Right renal pelvis (tissue), 4 donors: ENCODE measurements around the gene EFCAB5. TPM values are rescaled to one million over a fixed set of nuclear protein-coding genes. Genes with fewer than 3 reads are reported as not detected.
A peak's percentile ranks its signal among the peaks of the same experiment; 100 is the strongest.
"Not testable (repeated sequence)": the region's sequence is repeated elsewhere in the genome, so short reads cannot be mapped to it uniquely, and the experiment has no call there.

Experiments used
- DNase-seq, 4 donors: peaks; one replicate each; pipeline ENCODE4 v3.0.0-alpha.2; 2013; ENCODE audit warnings: low read depth in 4 of 4, low spot score in 3 of 4, missing footprints in 1 of 4
- polyA plus RNA-seq, 4 donors: library from polyadenylated mRNA; unstranded; fragments of 120-200 nt; gene quantifications; one replicate each; pipeline ENCODE4 v1.2.1, GENCODE V29; 2013; ENCODE audit not compliant: insufficient read length in 4 of 4

Gene EFCAB5
- polyA plus RNA-seq: 1 to 10 TPM; 1.8 to 3.7 (median 2.2) TPM

DNA sequence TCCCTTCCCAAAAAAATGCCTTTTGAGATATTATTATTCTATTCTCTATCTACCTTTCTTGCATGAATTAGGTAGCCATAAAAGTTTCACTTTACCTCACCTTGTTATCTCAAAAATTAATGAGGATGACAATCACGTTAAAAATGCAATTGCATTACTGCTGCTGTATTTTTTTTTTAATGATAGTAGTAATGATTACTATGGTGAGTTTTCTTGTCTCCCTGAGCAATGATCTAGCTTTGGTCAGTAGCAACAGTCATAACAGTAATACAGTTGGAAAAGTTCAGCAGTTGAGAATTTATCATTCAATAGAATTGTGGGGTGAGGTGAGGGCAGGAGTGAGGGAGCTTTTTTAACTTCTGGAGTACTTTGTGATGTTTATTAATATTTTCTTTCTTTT, at the start of gene EFCAB5:
EFCAB5 (plus strand) TSS at position 301 of the 400 bp plus-strand sequence. CDS start 163 bp downstream, outside the sequence.
- DNase-seq: no peak

DNA sequence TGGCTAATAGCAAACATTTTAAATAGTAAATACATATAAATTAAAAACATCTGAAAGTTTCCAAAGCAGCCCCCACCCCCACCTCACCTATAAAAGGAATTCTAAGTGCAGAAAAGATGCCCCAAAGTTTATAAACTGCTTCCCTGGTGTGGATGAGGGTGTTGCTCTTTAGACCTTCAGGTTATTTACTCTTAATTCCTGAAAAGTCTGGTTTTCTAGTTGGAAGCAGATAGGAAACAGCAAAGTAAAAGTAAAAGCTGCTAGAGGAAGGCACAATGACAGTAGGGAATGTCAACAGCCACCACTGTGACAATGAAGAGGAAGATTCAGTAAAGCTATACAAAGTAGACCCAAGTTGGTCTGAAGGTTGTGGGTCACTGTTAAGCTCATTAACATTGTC, 49.2 kb upstream of the EFCAB5 start:
- no peak for DNase-seq

DNA sequence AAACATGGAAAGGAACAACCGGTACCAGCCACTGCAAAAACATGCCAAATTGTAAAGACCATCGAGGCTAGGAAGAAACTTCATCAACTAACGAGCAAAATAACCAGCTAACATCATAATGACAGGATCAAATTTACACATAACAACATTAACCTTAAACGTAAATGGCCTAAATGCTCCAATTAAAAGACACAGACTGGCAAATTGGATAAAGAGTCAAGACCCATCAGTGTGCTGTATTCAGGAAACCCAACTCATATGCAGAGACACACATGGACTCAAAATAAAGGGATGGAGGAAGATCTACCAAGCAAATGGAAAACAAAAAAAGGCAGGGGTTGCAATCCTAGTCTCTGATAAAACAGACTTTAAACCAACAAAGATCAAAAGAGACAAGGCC, 44.3 kb upstream of the EFCAB5 start:
- not testable (repeated sequence) for DNase-seq

DNA sequence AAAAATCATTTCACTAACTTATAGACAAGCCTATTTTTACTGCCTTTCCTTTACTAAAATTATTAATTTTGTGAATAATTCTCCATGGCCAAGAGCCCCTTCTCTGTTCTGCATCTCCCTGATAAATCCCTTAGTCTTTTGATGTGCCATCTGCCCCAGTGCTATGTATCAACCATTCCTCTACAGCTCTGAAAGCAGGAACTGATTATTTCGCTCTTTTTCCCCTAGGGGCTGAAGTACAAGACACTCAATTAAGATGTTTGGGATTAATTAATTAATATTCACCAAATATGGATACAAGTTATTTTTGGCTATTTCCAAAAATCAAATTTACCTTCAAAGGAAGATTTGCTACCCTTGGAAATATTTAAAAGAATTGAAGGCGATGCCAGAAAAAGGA, 38.0 kb upstream of the EFCAB5 start:
- no peak for DNase-seq

GRCh38 chr17:29905086-29905878, 36.2 kb upstream of the EFCAB5 start:
- DNase-seq: no peak

GRCh38 chr17:29905879-29906167, 35.6 kb upstream of the EFCAB5 start:
- DNase-seq: no peak

- DNase-seq: no peak
Measured at GRCh38 chr17:29906969-29907368, 34.5 kb upstream of the EFCAB5 start.

DNA sequence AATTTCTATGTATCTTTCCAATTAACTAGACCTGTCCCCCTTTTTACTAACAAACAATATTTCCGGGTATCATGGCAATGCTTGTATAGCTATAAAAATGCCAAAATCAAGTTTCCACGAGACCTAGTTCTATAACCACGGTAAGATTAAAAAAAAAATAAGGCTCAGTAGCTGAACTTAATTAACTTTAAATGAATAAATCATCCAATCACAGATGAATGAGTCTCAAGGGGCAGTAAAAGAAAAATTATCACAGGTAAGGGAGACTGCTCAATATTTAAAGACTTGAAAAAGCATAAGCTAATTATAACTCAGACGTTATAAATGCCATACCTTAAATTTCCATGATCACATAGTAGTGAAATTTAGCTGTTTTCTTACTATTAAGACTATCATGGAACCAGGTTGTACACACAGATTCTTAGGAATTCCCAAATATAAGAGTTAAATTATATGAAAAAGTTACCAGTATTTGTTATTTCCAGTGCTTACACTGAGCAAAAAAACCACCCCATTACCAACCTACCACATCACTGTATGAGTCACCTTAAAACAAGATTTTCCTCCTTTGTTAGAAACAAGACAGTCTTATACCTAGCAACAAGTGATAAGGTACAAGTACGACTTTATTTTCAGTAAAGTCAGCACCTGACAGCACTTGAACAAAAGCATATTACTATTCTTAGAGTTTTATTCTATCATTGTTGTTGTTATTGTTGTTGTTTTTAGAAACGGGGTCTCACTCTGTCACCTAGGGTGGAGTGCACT, 32.0 kb upstream of the EFCAB5 start:
- DNase-seq: no peak

GRCh38 chr17:29911641-29912177, 29.7 kb upstream of the EFCAB5 start:
- DNase-seq: no peak

DNA sequence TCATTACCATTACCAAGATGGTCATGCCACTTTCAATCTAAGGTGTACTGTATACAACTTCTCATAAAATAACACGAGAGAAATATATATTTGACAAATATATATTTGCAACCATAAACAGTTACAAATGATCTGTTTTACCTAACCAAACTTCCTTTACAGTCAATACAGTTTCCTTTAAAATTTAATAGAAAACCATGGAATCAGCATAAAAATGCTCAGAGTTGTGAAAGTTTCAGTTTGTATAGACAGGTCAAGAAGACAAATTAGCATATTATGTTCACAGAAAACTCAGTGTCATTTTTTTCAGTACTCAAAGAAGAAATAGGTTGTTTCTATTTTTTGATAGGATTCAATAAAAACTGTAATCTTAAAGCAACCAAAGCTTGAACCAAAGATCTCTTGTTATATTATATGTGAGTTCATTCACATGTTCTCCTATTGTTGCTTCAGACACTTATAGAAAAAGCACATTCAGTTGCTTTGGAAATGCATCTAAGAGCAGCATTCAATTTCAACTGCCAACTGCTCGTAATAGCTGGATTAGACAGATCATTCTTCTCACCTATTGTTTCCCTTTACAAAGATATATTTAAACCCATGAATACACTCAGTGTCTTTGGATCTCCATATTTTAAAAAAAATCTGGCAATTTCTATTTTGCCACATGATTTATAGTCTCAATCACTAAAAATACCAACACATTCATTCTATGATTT, 26.5 kb upstream of the EFCAB5 start:
- no peak for DNase-seq

- no peak for DNase-seq
Measured at GRCh38 chr17:29918016-29918415, 23.4 kb upstream of the EFCAB5 start.

DNA sequence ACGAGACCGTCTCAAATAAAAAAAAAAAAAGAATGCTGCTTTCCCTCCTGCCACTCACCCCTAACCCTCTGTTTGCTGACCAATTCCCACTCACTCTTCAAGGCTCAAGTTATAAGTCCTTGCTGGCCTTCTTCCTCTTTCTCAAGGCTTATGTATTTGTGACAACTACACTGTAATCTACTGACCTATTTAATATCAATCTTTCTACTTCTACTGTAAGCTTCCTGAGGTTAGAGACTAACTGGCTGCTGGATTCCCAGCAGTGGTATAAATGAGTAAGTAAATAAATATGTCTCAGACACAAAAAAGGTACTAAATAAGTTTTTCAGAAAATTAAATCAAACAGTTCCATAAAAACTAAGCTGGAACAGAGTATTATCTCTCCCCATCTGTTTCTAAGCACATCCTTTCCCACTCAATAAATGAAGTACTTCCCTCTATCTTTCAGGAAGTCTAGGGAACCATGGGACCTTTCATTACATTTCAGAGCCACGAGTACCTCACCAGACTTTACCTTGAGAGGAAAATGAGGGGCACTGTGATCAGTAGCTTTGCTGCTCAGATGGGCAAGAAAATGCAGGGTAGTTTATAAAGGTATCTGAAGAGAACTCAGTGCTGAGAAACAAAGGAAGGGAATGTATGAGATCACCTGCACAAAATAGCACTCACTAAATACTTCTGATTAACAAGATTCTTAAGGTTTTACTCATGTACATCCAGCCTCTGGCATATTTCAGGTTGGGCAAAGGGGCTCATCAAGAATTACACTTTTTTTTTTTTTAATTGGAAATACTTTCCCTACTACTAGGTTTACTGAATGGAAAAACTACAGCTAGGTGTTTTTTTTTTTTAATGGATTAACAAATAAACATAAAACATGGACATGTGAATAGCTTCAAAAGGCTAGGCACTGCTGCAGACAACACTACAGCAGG, 22.2 kb upstream of the EFCAB5 start:
- no peak for DNase-seq

GRCh38 chr17:29924786-29925185, 16.6 kb upstream of the EFCAB5 start:
- no peak for DNase-seq

GRCh38 chr17:29927546-29927945, 13.9 kb upstream of the EFCAB5 start:
- no peak for DNase-seq

GRCh38 chr17:29929006-29929532, 12.4 kb upstream of the EFCAB5 start:
- DNase-seq: peak in 2 of 4 donors; percentile 36 to 52

GRCh38 chr17:29929533-29930408, 11.7 kb upstream of the EFCAB5 start, which contains the start of gene SSH2:
TSS of gene SSH2 (minus strand) at chr17:29930228. CDS start at chr17:29930000, 228 bp downstream.
- peak; percentile 64 to 73 (median 67) for DNase-seq

DNA sequence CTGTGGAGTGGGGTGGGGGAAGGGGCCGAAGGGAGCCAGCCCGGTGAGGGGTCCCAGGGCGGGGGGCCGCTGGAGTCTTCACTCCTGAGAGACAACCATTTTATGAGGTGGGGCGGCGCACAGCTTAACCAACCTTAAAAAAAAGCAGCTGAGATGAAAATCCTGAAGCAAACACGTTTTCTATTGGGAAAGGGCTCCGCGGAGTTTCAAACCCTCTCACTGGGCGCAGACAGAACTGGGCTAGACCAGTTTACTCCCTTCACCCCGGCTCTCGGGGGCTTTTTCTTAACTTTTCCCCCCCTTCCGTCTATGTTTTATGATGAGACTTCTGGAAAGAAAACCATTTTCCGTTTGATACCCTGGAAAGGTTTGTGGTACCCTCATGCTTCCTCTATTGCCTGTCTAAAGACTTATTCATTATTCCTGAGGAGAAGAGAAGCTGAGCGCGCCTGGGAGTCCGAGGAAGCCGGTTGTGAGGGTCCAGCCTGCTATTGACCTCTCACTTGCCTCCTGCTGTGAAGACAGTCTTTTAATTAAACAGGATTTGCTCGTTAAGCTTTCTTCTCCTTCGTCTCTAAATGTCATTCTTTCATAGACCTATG, 10.9 kb upstream of the EFCAB5 start:
- DNase-seq: no peak

DNA sequence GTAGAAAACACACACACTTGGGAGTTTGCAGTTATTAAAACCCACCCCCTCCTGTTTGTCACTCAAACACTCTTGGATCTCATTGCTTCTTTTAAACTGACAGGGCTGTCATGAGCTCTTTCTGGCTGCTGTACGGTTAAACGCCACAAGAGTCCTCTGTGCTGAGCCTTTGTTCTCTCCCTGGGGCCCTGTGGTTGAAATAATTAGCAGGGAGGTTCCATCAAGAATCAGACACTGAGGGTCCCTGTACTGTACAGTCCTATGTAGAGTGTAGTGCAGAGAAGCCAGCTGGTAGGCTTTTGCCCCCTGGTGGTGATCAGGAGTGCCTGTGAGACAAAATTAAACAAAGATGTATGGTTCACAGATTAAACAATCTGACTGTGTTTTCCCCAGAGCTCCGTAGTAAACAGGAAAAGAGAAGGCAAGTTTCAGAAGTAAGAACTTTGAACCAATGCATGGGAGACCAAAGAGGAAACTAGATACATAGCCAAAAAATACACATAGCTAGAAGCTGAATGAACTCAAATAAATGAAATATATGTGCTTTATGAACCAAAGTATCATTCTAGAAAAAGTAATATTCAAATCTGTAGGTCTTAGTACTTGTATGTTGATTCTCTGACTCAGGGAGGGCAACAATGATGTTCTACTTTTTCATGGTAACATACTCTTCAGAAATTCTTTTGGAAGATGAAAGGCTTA, 10.1 kb upstream of the EFCAB5 start:
- DNase-seq: peak; percentile 58 to 67 (median 64)
